ENCODE data around the gene PRCP.

PRCP gene

GRCh38 chr11:82790723-82791484 is 109.3 kb downstream of the PRCP start:
- H3K9me3 ChIP-seq (ENCODE audit: insufficient read depth, low read depth, low read length) = no peaks in the 10 kb centered on the region
- no peak overlapping the region for H3K23ac ChIP-seq (ENCODE audit: low read length)
- H3K9ac ChIP-seq (ENCODE audit: low read length) = no peak overlapping the region
- no peaks in the 10 kb centered on the region for H3K27me3 ChIP-seq (ENCODE audit: insufficient read depth, low read length)
- H3K79me2 ChIP-seq (ENCODE audit: control insufficient read depth, insufficient read depth, low read length, poor library complexity) = no peaks in the 10 kb centered on the region
- H3K14ac ChIP-seq (ENCODE audit: low read length) = no peak overlapping the region
- H3K4me2 ChIP-seq (ENCODE audit: low read length) = no peak overlapping the region
- no peaks in the 10 kb centered on the region for H3K36me3 ChIP-seq (ENCODE audit: control insufficient read depth in 1 of 2, insufficient read depth in 2 of 2, low read length in 2 of 2)
- no peak for DNase-seq
- H3K27ac ChIP-seq (ENCODE audit: low read depth, low read length) = no peak overlapping the region
- H2BK12ac ChIP-seq (ENCODE audit: low read length) = no peak overlapping the region
- H2BK120ac ChIP-seq (ENCODE audit: insufficient read depth, low read length, poor library complexity) = no peak overlapping the region
- H2BK5ac ChIP-seq (ENCODE audit: low read depth, low read length, poor library complexity) = no peak overlapping the region
- H3K79me1 ChIP-seq (ENCODE audit: low read length) = no peaks in the 10 kb centered on the region
- no peaks in the 10 kb centered on the region for H3K4me1 ChIP-seq (ENCODE audit: control insufficient read depth in 1 of 2, insufficient read depth in 2 of 2, low read length in 2 of 2)
- no peak overlapping the region for H2AFZ ChIP-seq (ENCODE audit: insufficient read depth, low read length, poor library complexity)
- no peak overlapping the region for H3K4ac ChIP-seq (ENCODE audit: low read depth, low read length)
- no peak overlapping the region for H4K91ac ChIP-seq (ENCODE audit: low read depth, low read length)
- H4K8ac ChIP-seq (ENCODE audit: low read depth, low read length) = no peak overlapping the region
- no peak overlapping the region for H3K4me3 ChIP-seq (ENCODE audit: low read depth, low read length)
- no CpG with 5 or more reads among the region's 5 CpGs for WGBS (ENCODE audit: extremely low coverage, insufficient coverage, insufficient read length)
- no peak overlapping the region for H4K12ac ChIP-seq (ENCODE audit: low read depth, low read length)
- H2AK5ac ChIP-seq (ENCODE audit: low read length) = no peak overlapping the region
- no peak overlapping the region for H3K18ac ChIP-seq (ENCODE audit: low read length)

GRCh38 chr11:82787981-82788380 is 112.2 kb downstream of the PRCP start:
- H3K36me3 ChIP-seq (ENCODE audit: control insufficient read depth in 1 of 2, insufficient read depth in 2 of 2, low read length in 2 of 2) = no peaks in the 10 kb centered on the region
- no peak for DNase-seq
- H3K23ac ChIP-seq (ENCODE audit: low read length) = no peak overlapping the region
- no peak overlapping the region for H3K27ac ChIP-seq (ENCODE audit: low read depth, low read length)
- H3K9me3 ChIP-seq (ENCODE audit: insufficient read depth, low read depth, low read length) = no peaks in the 10 kb centered on the region
- no peak overlapping the region for H2BK5ac ChIP-seq (ENCODE audit: low read depth, low read length, poor library complexity)
- WGBS (ENCODE audit: extremely low coverage, insufficient coverage, insufficient read length) = no CpG with 5 or more reads among the region's 4 CpGs
- no peak overlapping the region for H4K8ac ChIP-seq (ENCODE audit: low read depth, low read length)
- H2AK5ac ChIP-seq (ENCODE audit: low read length) = no peak overlapping the region
- H3K14ac ChIP-seq (ENCODE audit: low read length) = no peak overlapping the region
- no peak overlapping the region for H3K4me3 ChIP-seq (ENCODE audit: low read depth, low read length)
- H2BK12ac ChIP-seq (ENCODE audit: low read length) = no peak overlapping the region
- no peaks in the 10 kb centered on the region for H3K79me1 ChIP-seq (ENCODE audit: low read length)
- H2AFZ ChIP-seq (ENCODE audit: insufficient read depth, low read length, poor library complexity) = no peak overlapping the region
- no peaks in the 10 kb centered on the region for H3K27me3 ChIP-seq (ENCODE audit: insufficient read depth, low read length)
- no peak overlapping the region for H2BK120ac ChIP-seq (ENCODE audit: insufficient read depth, low read length, poor library complexity)
- H3K79me2 ChIP-seq (ENCODE audit: control insufficient read depth, insufficient read depth, low read length, poor library complexity) = no peaks in the 10 kb centered on the region
- H3K4ac ChIP-seq (ENCODE audit: low read depth, low read length) = no peak overlapping the region
- H3K4me1 ChIP-seq (ENCODE audit: control insufficient read depth in 1 of 2, insufficient read depth in 2 of 2, low read length in 2 of 2) = no peaks in the 10 kb centered on the region
- no peak overlapping the region for H4K91ac ChIP-seq (ENCODE audit: low read depth, low read length)
- H4K12ac ChIP-seq (ENCODE audit: low read depth, low read length) = no peak overlapping the region
- no peak overlapping the region for H3K9ac ChIP-seq (ENCODE audit: low read length)
- H3K4me2 ChIP-seq (ENCODE audit: low read length) = no peak overlapping the region
- H3K18ac ChIP-seq (ENCODE audit: low read length) = no peak overlapping the region

GRCh38 chr11:82786836-82787235 is 113.4 kb downstream of the PRCP start:
- no peak for DNase-seq
- H3K18ac ChIP-seq (ENCODE audit: low read length) = no peak overlapping the region

GRCh38 chr11:82786001-82786400 is 114.2 kb downstream of the PRCP start:
- Histone ChIP-seq H2AFZ (ENCODE audit: insufficient read depth, low read length, poor library complexity) (no peak overlapping the region), H4K91ac (ENCODE audit: low read depth, low read length) (no peak overlapping the region), H2BK120ac (ENCODE audit: insufficient read depth, low read length, poor library complexity) (no peak overlapping the region), H3K14ac (ENCODE audit: low read length) (no peak overlapping the region), H3K79me1 (ENCODE audit: low read length) (no peaks in the 10 kb centered on the region), H3K79me2 (ENCODE audit: control insufficient read depth, insufficient read depth, low read length, poor library complexity) (no peaks in the 10 kb centered on the region), H3K9me3 (ENCODE audit: insufficient read depth, low read depth, low read length) (no peaks in the 10 kb centered on the region), H3K36me3 (ENCODE audit: control insufficient read depth in 1 of 2, insufficient read depth in 2 of 2, low read length in 2 of 2) (no peaks in the 10 kb centered on the region), H4K8ac (ENCODE audit: low read depth, low read length) (no peak overlapping the region), H2AK5ac (ENCODE audit: low read length) (no peak overlapping the region), H3K23ac (ENCODE audit: low read length) (no peak overlapping the region), H2BK12ac (ENCODE audit: low read length) (no peak overlapping the region), H4K12ac (ENCODE audit: low read depth, low read length) (no peak overlapping the region), H3K27me3 (ENCODE audit: insufficient read depth, low read length) (no peaks in the 10 kb centered on the region), H3K4ac (ENCODE audit: low read depth, low read length) (no peak overlapping the region), H3K4me3 (ENCODE audit: low read depth, low read length) (no peak overlapping the region), H3K4me1 (ENCODE audit: control insufficient read depth in 1 of 2, insufficient read depth in 2 of 2, low read length in 2 of 2) (no peaks in the 10 kb centered on the region), H3K9ac (ENCODE audit: low read length) (no peak overlapping the region), H2BK5ac (ENCODE audit: low read depth, low read length, poor library complexity) (no peak overlapping the region), H3K4me2 (ENCODE audit: low read length) (no peak overlapping the region), H3K27ac (ENCODE audit: low read depth, low read length) (no peak overlapping the region), H3K18ac (ENCODE audit: low read length) (no peak overlapping the region)
- no CpG with 5 or more reads among the region's 2 CpGs for WGBS (ENCODE audit: extremely low coverage, insufficient coverage, insufficient read length)
- no peak for DNase-seq

More at GRCh38 chr11:82786836-82787235, 113.4 kb downstream of the PRCP start:
- whole genome bisulfite sequencing (ENCODE audit: extremely low coverage, insufficient coverage, insufficient read length) = no CpG with 5 or more reads among the region's 3 CpGs
- H3K36me3 ChIP-seq (ENCODE audit: control insufficient read depth in 1 of 2, insufficient read depth in 2 of 2, low read length in 2 of 2) = no peaks in the 10 kb centered on the region
- H2BK12ac ChIP-seq (ENCODE audit: low read length) = no peak overlapping the region
- H3K79me1 ChIP-seq (ENCODE audit: low read length) = no peaks in the 10 kb centered on the region
- H3K4me3 ChIP-seq (ENCODE audit: low read depth, low read length) = no peak overlapping the region
- no peaks in the 10 kb centered on the region for H3K27me3 ChIP-seq (ENCODE audit: insufficient read depth, low read length)
- H3K9me3 ChIP-seq (ENCODE audit: insufficient read depth, low read depth, low read length) = no peaks in the 10 kb centered on the region
- H3K23ac ChIP-seq (ENCODE audit: low read length) = no peak overlapping the region
- H4K8ac ChIP-seq (ENCODE audit: low read depth, low read length) = no peak overlapping the region
- no peak overlapping the region for H4K12ac ChIP-seq (ENCODE audit: low read depth, low read length)
- no peaks in the 10 kb centered on the region for H3K79me2 ChIP-seq (ENCODE audit: control insufficient read depth, insufficient read depth, low read length, poor library complexity)
- no peak overlapping the region for H2BK5ac ChIP-seq (ENCODE audit: low read depth, low read length, poor library complexity)
- H3K4ac ChIP-seq (ENCODE audit: low read depth, low read length) = no peak overlapping the region
- no peak overlapping the region for H3K27ac ChIP-seq (ENCODE audit: low read depth, low read length)
- H2AK5ac ChIP-seq (ENCODE audit: low read length) = no peak overlapping the region
- no peak overlapping the region for H3K4me2 ChIP-seq (ENCODE audit: low read length)
- no peak overlapping the region for H4K91ac ChIP-seq (ENCODE audit: low read depth, low read length)
- no peaks in the 10 kb centered on the region for H3K4me1 ChIP-seq (ENCODE audit: control insufficient read depth in 1 of 2, insufficient read depth in 2 of 2, low read length in 2 of 2)
- no peak overlapping the region for H2BK120ac ChIP-seq (ENCODE audit: insufficient read depth, low read length, poor library complexity)
- no peak overlapping the region for H3K14ac ChIP-seq (ENCODE audit: low read length)
- H2AFZ ChIP-seq (ENCODE audit: insufficient read depth, low read length, poor library complexity) = no peak overlapping the region
- H3K9ac ChIP-seq (ENCODE audit: low read length) = no peak overlapping the region

Measured in trophoblast cell (in vitro differentiated cells and primary cell).